ENCODE measurements around the gene CCL28.
"Not testable (repeated sequence)": the region's sequence is repeated elsewhere in the genome, so short reads cannot be mapped to it uniquely, and the experiment has no call there.

Gene CCL28

GRCh38 chr5:43412156-43412555, at the start of gene CCL28:
Gene CCL28 (minus strand): TSS chr5:43412391. CDS start chr5:43412316, 75 bp downstream.
- H3K4me3 ChIP-seq (ENCODE audit: low read depth, low read length) = no peak within 1 kb of the TSS
- TF ChIP-seq CTCF (IDR thresholded peaks at IDR 0.05; ENCODE audit: borderline replicate concordance, insufficient read depth, low read depth, low read length) = no peak

- H3K4me3 ChIP-seq (ENCODE audit: low read depth, low read length) = no peak overlapping the region
- no peak for TF ChIP-seq CTCF (IDR thresholded peaks at IDR 0.05; ENCODE audit: borderline replicate concordance, insufficient read depth, low read depth, low read length)
These were observed 48.9 kb upstream of the CCL28 start for GRCh38 chr5:43461066-43461465.

GRCh38 chr5:43456556-43456955, 44.4 kb upstream of the CCL28 start:
- no peak for TF ChIP-seq CTCF (IDR thresholded peaks at IDR 0.05; ENCODE audit: borderline replicate concordance, insufficient read depth, low read depth, low read length)
- no peak overlapping the region for H3K4me3 ChIP-seq (ENCODE audit: low read depth, low read length)

- not testable (repeated sequence) for H3K4me3 ChIP-seq (ENCODE audit: low read depth, low read length)
These were observed 29.4 kb upstream of the CCL28 start for GRCh38 chr5:43441575-43441974.

GRCh38 chr5:43437062-43437660, 25.0 kb upstream of the CCL28 start:
- TF ChIP-seq CTCF (IDR thresholded peaks at IDR 0.05; ENCODE audit: borderline replicate concordance, insufficient read depth, low read depth, low read length) = no peak
- H3K4me3 ChIP-seq (ENCODE audit: low read depth, low read length) = no peak overlapping the region

GRCh38 chr5:43433382-43433781, 21.2 kb upstream of the CCL28 start:
- H3K4me3 ChIP-seq (ENCODE audit: low read depth, low read length) = no peak overlapping the region

GRCh38 chr5:43432486-43433375, 20.5 kb upstream of the CCL28 start:
- no peak for TF ChIP-seq CTCF (IDR thresholded peaks at IDR 0.05; ENCODE audit: borderline replicate concordance, insufficient read depth, low read depth, low read length)
- no peak overlapping the region for H3K4me3 ChIP-seq (ENCODE audit: low read depth, low read length)

More at GRCh38 chr5:43433382-43433781, 21.2 kb upstream of the CCL28 start:
- TF ChIP-seq CTCF (IDR thresholded peaks at IDR 0.05; ENCODE audit: borderline replicate concordance, insufficient read depth, low read depth, low read length) = no peak
